Measurements from ENCODE around the gene DUSP22.

DUSP22 gene

GRCh38 chr6:354631-355280 lies 62.5 kb downstream of the DUSP22 start:
- DNase-seq = no peak

GRCh38 chr6:355373-356208 lies 63.3 kb downstream of the DUSP22 start:
- no peak for DNase-seq

- no peak for DNase-seq
Measured at GRCh38 chr6:356828-357251, 64.6 kb downstream of the DUSP22 start.

- no peak for DNase-seq
Measured at GRCh38 chr6:357261-357790, 65.0 kb downstream of the DUSP22 start.

GRCh38 chr6:357791-358341 lies 65.6 kb downstream of the DUSP22 start:
- no peak for DNase-seq

GRCh38 chr6:358432-358831 lies 66.1 kb downstream of the DUSP22 start:
- no peak for DNase-seq

- DNase-seq = no peak
Measured at GRCh38 chr6:358847-359246, 66.6 kb downstream of the DUSP22 start.

GRCh38 chr6:359261-360035 lies 67.2 kb downstream of the DUSP22 start:
- DNase-seq = no peak

- no peak for DNase-seq
Measured at GRCh38 chr6:360349-360748, 68.1 kb downstream of the DUSP22 start.

GRCh38 chr6:360764-361373 lies 68.6 kb downstream of the DUSP22 start:
- DNase-seq = no peak

- DNase-seq = no peak
Measured at GRCh38 chr6:361411-362132, 69.3 kb downstream of the DUSP22 start.

GRCh38 chr6:362231-362923 lies 70.1 kb downstream of the DUSP22 start:
- no peak for DNase-seq

- DNase-seq = no peak
Measured at GRCh38 chr6:362924-363249, 70.6 kb downstream of the DUSP22 start.

GRCh38 chr6:363291-363690 lies 71.0 kb downstream of the DUSP22 start:
- DNase-seq = no peak

GRCh38 chr6:363909-364308 lies 71.6 kb downstream of the DUSP22 start:
- DNase-seq = no peak

- no peak for DNase-seq
Measured at GRCh38 chr6:364609-365540, 72.6 kb downstream of the DUSP22 start.

- DNase-seq = no peak
Measured at GRCh38 chr6:365835-366234, 73.5 kb downstream of the DUSP22 start.

GRCh38 chr6:366389-367297 lies 74.4 kb downstream of the DUSP22 start:
- no peak for DNase-seq

GRCh38 chr6:367298-367794 lies 75.1 kb downstream of the DUSP22 start:
- DNase-seq = no peak

Measured in NCI-H2107 (cell line).